Esophagus muscularis mucosa (tissue), 4 donors: ENCODE measurements around the gene UVRAG. TPM values are rescaled to one million over a fixed set of nuclear protein-coding genes. Genes with fewer than 3 reads are reported as not detected.

ENCODE experiments used
- DNase-seq: peaks from one replicate; pipeline ENCODE4 v3.0.0-alpha.2; 2017; ENCODE audit errors: extremely low spot score
- H3K27ac ChIP-seq, 4 donors: fragments of 200-600 bp; sonication (generic); replicated peaks in 1 of 4; 1 replicate in 3 of 4; 2 replicates in 1 of 4; pipeline ENCODE4 v1.5.1; 2016 to 2019; ENCODE audit warnings: mild to moderate bottlenecking in 1 of 4
- H3K27me3 ChIP-seq, 4 donors: fragments of 200-600 bp; sonication (generic); one replicate each; pipeline versions ENCODE4 v1.5.1 to v1.6.0; 2016 to 2019
- H3K36me3 ChIP-seq, 4 donors: fragments of 200-600 bp; sonication (generic); one replicate each; pipeline ENCODE4 v1.5.1; 2016 to 2019
- H3K4me1 ChIP-seq, 4 donors: fragments of 200-600 bp; sonication (generic); one replicate each; pipeline ENCODE4 v1.5.1; 2016 to 2019
- H3K4me3 ChIP-seq, 4 donors: fragments of 200-600 bp; sonication (generic); 1 replicate in 2 of 4; 2 replicates in 2 of 4; pipeline ENCODE4 v1.5.1; 2016 to 2019; ENCODE audit warnings: mild to moderate bottlenecking in 4 of 4, moderate library complexity in 1 of 4
- H3K9me3 ChIP-seq, 4 donors: fragments of 200-600 bp; sonication (generic); 1 replicate in 3 of 4; 2 replicates in 1 of 4; pipeline ENCODE4 v1.5.1; 2016 to 2019
- CTCF ChIP-seq, 3 experiments: fragments of 200-600 bp in 2 of 3; fragments of 450-650 bp in 1 of 3; sonication (generic) in 2 of 3; IDR thresholded peaks; one replicate each; pipeline ENCODE4 v1.5.1; 2017 to 2019; ENCODE audit warnings: antibody characterized with exemption in 3 of 3, mild to moderate bottlenecking in 2 of 3, moderate library complexity in 1 of 3
- EP300 ChIP-seq: sonication (generic); formaldehyde crosslinking; IDR thresholded peaks from one replicate; pipeline ENCODE4 v1.6.1; 2017; ENCODE audit warnings: antibody characterized with exemption
- POLR2A ChIP-seq: fragments of 450-650 bp; IDR thresholded peaks from one replicate; pipeline ENCODE4 v1.6.1; 2017; ENCODE audit warnings: antibody characterized with exemption, moderate library complexity, mild to moderate bottlenecking, low read depth
- POLR2AphosphoS5 ChIP-seq, 2 donors: sonication (generic); formaldehyde crosslinking; IDR thresholded peaks; one replicate each; pipeline ENCODE4 v1.6.1; 2017; ENCODE audit warnings: antibody characterized with exemption in 2 of 2
- WGBS: methylation state at CpG from one replicate; pipeline ENCODE4 v1.1.5; 2018; 5-methylcytosine and 5-hydroxymethylcytosine counted together
- intact Hi-C: fragments of 100-400 bp; cut with DNase I; formaldehyde crosslinking; loops from one replicate; pipeline ENCODE4 v1.15.1; 2023
- total RNA-seq, 4 donors: library from RNA; depleted of rRNA; stranded (reverse); fragments of >200 nt; gene quantifications; one replicate each; pipeline versions ENCODE4 v1.1.0 to v1.2.1, GENCODE V29; 2016

Gene UVRAG
- total RNA-seq, 4 donors from 2014 or later = 30.6 to 37.4 (median 34.7) TPM

DNA sequence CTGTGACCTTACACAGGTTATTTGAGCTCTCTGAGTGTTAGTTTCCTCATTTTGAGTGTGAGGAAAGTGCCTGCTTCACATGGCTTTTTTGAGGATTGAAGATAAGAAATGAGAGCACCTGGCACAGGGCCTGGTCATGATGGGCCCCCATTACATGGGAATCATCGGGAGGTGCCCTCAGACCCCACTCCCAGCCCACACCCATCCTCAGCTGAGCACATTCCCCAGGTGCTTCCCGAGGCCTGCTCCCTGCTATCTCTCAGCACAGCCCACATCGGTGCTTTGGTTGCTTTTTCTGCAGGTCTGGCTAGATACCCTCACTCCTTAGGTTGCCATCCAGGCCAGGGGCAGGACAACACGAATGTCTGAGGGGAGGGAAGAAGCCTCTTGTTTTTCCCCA lies 29.8 kb upstream of the UVRAG start:
- 94% methylated on average over 4 of the region's 4 CpGs for WGBS
- H3K4me1 ChIP-seq = no peaks in the 10 kb centered on the region
- H3K4me3 ChIP-seq = no peak overlapping the region
- intact Hi-C loops = no loop called here
- TF ChIP-seq EP300 (no peak), POLR2AphosphoS5 (IDR thresholded peaks at IDR 0.05) (no peak), CTCF (IDR thresholded peaks at IDR 0.05) (no peak), POLR2A (no peak)
- no peaks in the 10 kb centered on the region for H3K27me3 ChIP-seq
- DNase-seq = no peak
- no peaks in the 10 kb centered on the region for H3K36me3 ChIP-seq
- H3K9me3 ChIP-seq = no peaks in the 10 kb centered on the region
- no peak overlapping the region for H3K27ac ChIP-seq

DNA sequence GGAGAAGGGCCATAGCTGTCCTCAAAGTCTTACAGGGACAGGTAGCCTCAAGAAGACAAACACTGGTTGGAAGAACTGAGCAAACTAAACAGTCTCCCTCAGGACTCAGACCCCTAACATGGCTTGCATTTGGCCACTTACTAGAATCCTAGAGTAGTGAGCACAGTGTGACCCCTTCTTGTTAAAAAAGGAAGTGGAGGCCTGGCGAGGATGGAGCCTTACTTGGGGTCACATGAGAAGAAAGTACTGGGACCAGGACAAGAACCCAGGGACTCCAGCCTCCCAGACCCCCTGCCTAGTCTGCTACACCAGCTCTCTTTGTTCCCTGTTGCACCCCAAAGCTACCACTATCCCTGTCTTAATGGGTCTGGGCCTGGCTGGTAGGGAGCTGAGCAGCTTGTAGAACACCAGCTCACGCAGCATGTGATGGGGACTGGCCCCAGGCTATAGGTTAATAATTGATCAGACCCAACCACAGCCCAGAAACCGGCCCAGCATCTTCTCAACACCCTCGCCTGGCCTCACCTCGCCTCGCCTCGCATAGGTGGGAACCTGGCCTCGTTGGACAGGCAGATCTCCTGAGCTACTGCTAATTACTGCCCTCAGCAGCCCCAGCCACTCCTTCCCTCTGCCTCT lies 28.8 kb upstream of the UVRAG start:
- TF ChIP-seq CTCF (IDR thresholded peaks at IDR 0.05) (no peak), EP300 (no peak), POLR2AphosphoS5 (IDR thresholded peaks at IDR 0.05) (no peak), POLR2A (no peak)
- H3K36me3 ChIP-seq = no peaks in the 10 kb centered on the region
- H3K27ac ChIP-seq = no peak overlapping the region
- H3K4me1 ChIP-seq = no peaks in the 10 kb centered on the region
- H3K9me3 ChIP-seq = no peaks in the 10 kb centered on the region
- no peak overlapping the region for H3K4me3 ChIP-seq
- no peaks in the 10 kb centered on the region for H3K27me3 ChIP-seq
- WGBS = 92% methylated on average over 2 of the region's 8 CpGs
- intact Hi-C loops = no loop called here
- no peak for DNase-seq

GRCh38 chr11:75789521-75789920 lies 25.5 kb upstream of the UVRAG start:
- TF ChIP-seq EP300 (no peak), CTCF (IDR thresholded peaks at IDR 0.05) (no peak), POLR2A (no peak), POLR2AphosphoS5 (IDR thresholded peaks at IDR 0.05) (no peak)
- WGBS = 100% methylated on average over 1 of the region's 3 CpGs
- DNase-seq = no peak

DNA sequence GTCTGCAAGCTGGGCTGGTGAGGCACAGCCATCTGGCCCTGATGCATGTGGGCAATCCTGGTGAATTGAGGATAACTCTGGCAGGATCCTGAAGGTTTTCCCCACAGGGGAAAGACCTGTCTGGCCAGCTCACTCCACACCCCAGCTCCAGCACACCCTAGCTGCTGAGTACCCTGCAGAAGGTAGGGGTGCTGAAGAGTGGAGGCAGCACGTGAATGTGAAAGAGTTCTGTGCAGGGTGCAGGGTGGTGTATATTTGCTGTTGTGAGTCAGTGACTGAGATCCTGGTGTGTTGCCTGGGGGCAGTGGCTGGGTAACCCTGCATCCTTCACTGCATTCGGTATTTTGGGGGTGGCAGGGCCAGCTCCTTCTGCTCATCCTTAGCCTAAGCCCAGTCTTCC lies 24.0 kb upstream of the UVRAG start:
- no peak overlapping the region for H3K4me3 ChIP-seq
- TF ChIP-seq POLR2A (no peak), EP300 (no peak), CTCF (IDR thresholded peaks at IDR 0.05) (no peak), POLR2AphosphoS5 (IDR thresholded peaks at IDR 0.05) (no peak)
- H3K36me3 ChIP-seq = no peaks in the 10 kb centered on the region
- no peaks in the 10 kb centered on the region for H3K4me1 ChIP-seq
- WGBS = 86% methylated on average over 2 of the region's 2 CpGs
- no peaks in the 10 kb centered on the region for H3K27me3 ChIP-seq
- H3K9me3 ChIP-seq = no peaks in the 10 kb centered on the region
- no peak for DNase-seq
- intact Hi-C loops = no loop called here
- H3K27ac ChIP-seq = no peak overlapping the region

More at GRCh38 chr11:75789521-75789920, 25.5 kb upstream of the UVRAG start:
- intact Hi-C loops = no loop called here
- H3K36me3 ChIP-seq = no peaks in the 10 kb centered on the region
- no peaks in the 10 kb centered on the region for H3K4me1 ChIP-seq
- H3K27me3 ChIP-seq = no peaks in the 10 kb centered on the region
- H3K9me3 ChIP-seq = no peaks in the 10 kb centered on the region
- no peak overlapping the region for H3K27ac ChIP-seq
- H3K4me3 ChIP-seq = no peak overlapping the region
